H9 (cell line): ENCODE measurements around the gene KDM4C. TPM values are rescaled to one million over a fixed set of nuclear protein-coding genes. Genes with fewer than 3 reads are reported as not detected.

Source experiments
- DNase-seq: peaks from one replicate; pipeline ENCODE4 v3.0.0-alpha.2; 2017
- H2AFZ ChIP-seq: one replicate; pipeline ENCODE4 v1.6.1; 2013; ENCODE audit warnings: mild to moderate bottlenecking, low read length, control low read depth, moderate library complexity
- H2AK5ac ChIP-seq: 2 replicates; pipeline ENCODE4 v1.6.1; 2013; ENCODE audit warnings: low read length, control low read depth, mixed read lengths; ENCODE audit not compliant: insufficient read length
- H2BK120ac ChIP-seq: one replicate; pipeline ENCODE4 v1.6.1; 2013; ENCODE audit warnings: low read depth, mild to moderate bottlenecking, low read length, control low read depth, inconsistent platforms; ENCODE audit not compliant: poor library complexity, severe bottlenecking
- H2BK12ac ChIP-seq: 2 replicates; pipeline ENCODE4 v1.6.1; 2013; ENCODE audit warnings: low read length, control low read depth, mixed read lengths, low read depth; ENCODE audit not compliant: insufficient read length
- H2BK15ac ChIP-seq: 2 replicates; pipeline ENCODE4 v1.6.1; 2013; ENCODE audit warnings: low read depth, low read length, control low read depth
- H2BK20ac ChIP-seq: one replicate; pipeline ENCODE4 v1.6.1; 2013; ENCODE audit warnings: low read depth, mild to moderate bottlenecking, low read length, control low read depth, inconsistent platforms; ENCODE audit not compliant: poor library complexity, severe bottlenecking
- H2BK5ac ChIP-seq: 2 replicates; pipeline ENCODE4 v1.6.1; 2013; ENCODE audit warnings: low read length, control low read depth, mixed read lengths; ENCODE audit not compliant: insufficient read length
- H3K14ac ChIP-seq: 2 replicates; pipeline ENCODE4 v1.6.1; 2013; ENCODE audit warnings: low read length, control low read depth; ENCODE audit not compliant: insufficient read depth
- H3K18ac ChIP-seq: 2 replicates; pipeline ENCODE4 v1.6.1; 2013; ENCODE audit warnings: low read depth, mild to moderate bottlenecking, mixed read lengths, low read length, control low read depth; ENCODE audit not compliant: insufficient read length
- H3K23ac ChIP-seq: 2 replicates; pipeline ENCODE4 v1.6.1; 2013; ENCODE audit warnings: low read length, control low read depth, mixed read lengths, low read depth; ENCODE audit not compliant: insufficient read length
- H3K23me2 ChIP-seq: 2 replicates; pipeline ENCODE4 v1.6.1; 2013; ENCODE audit warnings: low read depth, mild to moderate bottlenecking, mixed read lengths, low read length, control low read depth; ENCODE audit not compliant: insufficient read length, poor library complexity, severe bottlenecking
- H3K27ac ChIP-seq: 2 replicates; pipeline ENCODE4 v1.5.1; 2013; ENCODE audit warnings: low read length, control low read depth, mixed read lengths, low read depth; ENCODE audit not compliant: insufficient read length
- H3K27me3 ChIP-seq: 2 replicates; pipeline ENCODE4 v1.6.1; 2013; ENCODE audit warnings: low read length, control low read depth, inconsistent platforms; ENCODE audit not compliant: insufficient read depth
- H3K4ac ChIP-seq: 2 replicates; pipeline ENCODE4 v1.6.1; 2013; ENCODE audit warnings: low read depth, mild to moderate bottlenecking, control low read depth, inconsistent platforms, low read length, moderate library complexity
- H3K4me1 ChIP-seq: 2 replicates; pipeline ENCODE4 v1.6.1; 2013; ENCODE audit warnings: low read length, control low read depth, inconsistent platforms; ENCODE audit not compliant: insufficient read depth
- H3K4me2 ChIP-seq: 2 replicates; pipeline ENCODE4 v1.6.1; 2013; ENCODE audit warnings: low read length, control low read depth, mixed read lengths; ENCODE audit not compliant: insufficient read length, insufficient read depth
- H3K56ac ChIP-seq: 2 replicates; pipeline ENCODE4 v1.6.1; 2013; ENCODE audit warnings: low read depth, mild to moderate bottlenecking, mixed read lengths, low read length, control low read depth; ENCODE audit not compliant: insufficient read length
- H3K79me1 ChIP-seq: 2 replicates; pipeline ENCODE4 v1.6.1; 2013; ENCODE audit warnings: low read depth, mild to moderate bottlenecking, moderate library complexity, low read length, control low read depth, inconsistent platforms; ENCODE audit not compliant: insufficient read depth, poor library complexity, severe bottlenecking
- H3K79me2 ChIP-seq: 2 replicates; pipeline ENCODE4 v1.6.1; 2013; ENCODE audit warnings: low read length, control low read depth, inconsistent platforms; ENCODE audit not compliant: insufficient read depth
- H3K9ac ChIP-seq: 2 replicates; pipeline ENCODE4 v1.6.1; 2013; ENCODE audit warnings: low read length, control low read depth, mixed read lengths; ENCODE audit not compliant: insufficient read length; ENCODE audit errors: extremely low read depth
- H3K9me3 ChIP-seq: one replicate; pipeline ENCODE4 v1.6.1; 2013; ENCODE audit warnings: low read depth, low read length, inconsistent platforms; ENCODE audit not compliant: control insufficient read depth
- H3T11ph ChIP-seq: one replicate; pipeline ENCODE4 v1.6.1; 2013; ENCODE audit warnings: mild to moderate bottlenecking, low read length, control low read depth, inconsistent platforms
- H4K20me1 ChIP-seq: one replicate; pipeline ENCODE4 v1.6.1; 2013; ENCODE audit not compliant: control insufficient read depth, insufficient read length, insufficient read depth
- H4K5ac ChIP-seq: 2 replicates; pipeline ENCODE4 v1.6.1; 2013; ENCODE audit warnings: low read depth, mild to moderate bottlenecking, mixed read lengths, low read length, control low read depth; ENCODE audit not compliant: insufficient read length
- H4K8ac ChIP-seq: replicated peaks from 2 replicates; pipeline ENCODE4 v1.6.1; 2013; ENCODE audit warnings: low read length, control low read depth, mixed read lengths, low read depth; ENCODE audit not compliant: insufficient read length
- H4K91ac ChIP-seq: 2 replicates; pipeline ENCODE4 v1.6.1; 2013; ENCODE audit warnings: low read depth, mild to moderate bottlenecking, moderate library complexity, mixed read lengths, low read length, control low read depth; ENCODE audit not compliant: insufficient read length
- H3K27ac Mint-ChIP-seq, 3 experiments: 2 replicates in 2 of 3; 3 replicates in 1 of 3; pipeline ENCODE4 v1.8.0; 2020 to 2021; ENCODE audit warnings: mixed read lengths in 3 of 3, mild to moderate bottlenecking in 1 of 3, moderate library complexity in 1 of 3
- H3K27me3 Mint-ChIP-seq: 2 replicates; pipeline ENCODE4 v1.8.0; 2021; ENCODE audit warnings: low read depth, mild to moderate bottlenecking, moderate library complexity, mixed read lengths
- H3K36me3 Mint-ChIP-seq, 3 experiments: 2 replicates in 2 of 3; 3 replicates in 1 of 3; pipeline ENCODE4 v1.8.0; 2020 to 2021; ENCODE audit warnings: low read depth in 3 of 3, mixed read lengths in 3 of 3; ENCODE audit not compliant: insufficient read depth in 1 of 3
- H3K4me1 Mint-ChIP-seq, 2 experiments: 2 replicates each; pipeline ENCODE4 v1.8.0; 2020; ENCODE audit warnings: mixed read lengths in 2 of 2
- H3K4me3 Mint-ChIP-seq, 2 experiments: 2 replicates in 1 of 2; 3 replicates in 1 of 2; pipeline ENCODE4 v1.8.0; 2020 to 2021; ENCODE audit warnings: mild to moderate bottlenecking in 2 of 2, mixed read lengths in 2 of 2, moderate library complexity in 1 of 2
- H3K9me3 Mint-ChIP-seq, 2 experiments: 2 replicates in 1 of 2; 3 replicates in 1 of 2; pipeline ENCODE4 v1.8.0; 2020; ENCODE audit warnings: mild to moderate bottlenecking in 2 of 2, mixed read lengths in 2 of 2, moderate library complexity in 1 of 2
- CTCF ChIP-seq: fragments of 200-600 bp; sonication (generic); conservative IDR thresholded peaks from 3 replicates; pipeline ENCODE4 v1.8.0; 2021; ENCODE audit warnings: antibody characterized with exemption, mild to moderate bottlenecking
- WGBS: extraction: QIAGEN DNeasy Blood & Tissue Kit; methylation state at CpG from one replicate; pipeline ENCODE4 v1.1.7; 2013; ENCODE audit warnings: missing lambda C conversion rate, low lambda C conversion rate, mixed read lengths; ENCODE audit not compliant: insufficient read length; ENCODE audit errors: extremely low coverage; 5-methylcytosine and 5-hydroxymethylcytosine counted together
- total RNA-seq: library from RNA; stranded (reverse); gene quantifications from 2 replicates; pipeline ENCODE4 v1.2.1, GENCODE V29; 2021

KDM4C gene
- total RNA-seq, 1 experiment from 2014 or later, result 24.0 TPM

GRCh38 chr9:7045361-7045760 lies 287.6 kb downstream of the KDM4C start:
- no peak overlapping the region for H3K56ac ChIP-seq
- no peak overlapping the region for H3K27ac ChIP-seq
- no peak overlapping the region for H2BK20ac ChIP-seq
- no peak overlapping the region for H2BK120ac ChIP-seq
- no peak overlapping the region for H3K9ac ChIP-seq
- H2BK12ac ChIP-seq, result no peak overlapping the region
- H2BK15ac ChIP-seq, result no peak overlapping the region
- H3T11ph ChIP-seq, result no peak overlapping the region
- H3K79me1 ChIP-seq, result no peaks in the 10 kb centered on the region
- no peak for DNase-seq
- no peaks in the 10 kb centered on the region for H3K9me3 ChIP-seq
- H3K4me1 ChIP-seq, result no peaks in the 10 kb centered on the region
- no peaks in the 10 kb centered on the region; a peak in 2 of 7 replicates for H3K36me3 Mint-ChIP-seq
- no peak overlapping the region for H4K5ac ChIP-seq
- H3K4me2 ChIP-seq, result no peak overlapping the region
- H3K14ac ChIP-seq, result no peak overlapping the region
- H3K79me2 ChIP-seq, result no peaks in the 10 kb centered on the region
- H4K91ac ChIP-seq, result no peak overlapping the region
- H3K23me2 ChIP-seq, result no peaks in the 10 kb centered on the region
- H3K4me1 Mint-ChIP-seq, result no peaks in the 10 kb centered on the region
- no peak overlapping the region for H3K18ac ChIP-seq
- no CpG with 5 or more reads among the region's 1 CpG for WGBS
- no peak overlapping the region for H3K23ac ChIP-seq
- TF ChIP-seq CTCF, result no peak
- no peaks in the 10 kb centered on the region for H3K27me3 ChIP-seq
- H2BK5ac ChIP-seq, result no peak overlapping the region
- H3K27me3 Mint-ChIP-seq, result no peaks in the 10 kb centered on the region
- H2AFZ ChIP-seq, result no peak overlapping the region
- H3K27ac Mint-ChIP-seq, result no peak overlapping the region
- H3K4me3 Mint-ChIP-seq, result no peak overlapping the region
- no peak overlapping the region for H4K8ac ChIP-seq
- no peak overlapping the region for H3K4ac ChIP-seq
- no peak overlapping the region for H2AK5ac ChIP-seq
- H3K9me3 Mint-ChIP-seq, result no peaks in the 10 kb centered on the region
- H4K20me1 ChIP-seq, result no peaks in the 10 kb centered on the region
